ENCODE data around the gene MPST. TPM values are rescaled to one million over a fixed set of nuclear protein-coding genes. Genes with fewer than 3 reads are reported as not detected.
A peak's percentile ranks its signal among the peaks of the same experiment; 100 is the strongest.

MPST gene
- total RNA-seq, 6 experiments from 2014 or later = 24.9 to 35.5 (median 27.5) TPM

DNA sequence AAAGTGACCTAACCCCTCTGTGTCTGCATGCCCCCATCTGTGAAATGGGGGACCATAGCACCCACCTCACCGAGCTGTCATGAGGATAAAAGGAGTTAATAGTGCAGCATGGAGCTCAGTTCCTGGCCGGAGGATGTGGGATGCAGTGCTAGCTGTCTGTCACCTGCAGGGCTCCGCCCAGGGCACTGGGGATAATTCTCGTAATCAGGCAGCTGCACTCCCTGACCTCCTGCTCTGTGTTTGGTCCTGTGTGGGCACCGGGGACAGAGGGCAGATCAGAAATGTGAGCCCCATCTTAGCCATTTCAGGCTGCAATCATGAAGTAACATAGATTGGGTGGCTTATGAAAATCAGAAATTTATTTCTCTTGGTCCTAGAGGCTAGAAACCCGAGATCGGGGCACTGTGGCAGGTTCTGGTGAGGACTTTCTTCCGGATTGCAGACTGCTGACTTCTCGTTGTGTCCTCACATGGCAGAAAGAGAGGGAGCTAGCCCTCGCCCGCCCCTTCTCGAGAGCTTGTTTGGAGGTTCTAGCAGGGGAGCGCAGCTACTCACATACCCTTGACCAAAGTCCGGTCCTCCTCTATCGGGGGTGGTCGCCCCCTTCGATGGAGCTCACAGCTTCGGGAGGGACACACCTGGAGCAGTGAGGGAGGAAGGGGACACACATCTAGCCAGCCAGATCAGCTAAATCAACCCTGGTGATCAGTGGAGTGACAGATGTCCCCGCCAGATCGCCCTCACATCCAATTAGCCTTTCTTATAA lies 35.2 kb downstream of the MPST start:
- TF ChIP-seq, protein P1, sequence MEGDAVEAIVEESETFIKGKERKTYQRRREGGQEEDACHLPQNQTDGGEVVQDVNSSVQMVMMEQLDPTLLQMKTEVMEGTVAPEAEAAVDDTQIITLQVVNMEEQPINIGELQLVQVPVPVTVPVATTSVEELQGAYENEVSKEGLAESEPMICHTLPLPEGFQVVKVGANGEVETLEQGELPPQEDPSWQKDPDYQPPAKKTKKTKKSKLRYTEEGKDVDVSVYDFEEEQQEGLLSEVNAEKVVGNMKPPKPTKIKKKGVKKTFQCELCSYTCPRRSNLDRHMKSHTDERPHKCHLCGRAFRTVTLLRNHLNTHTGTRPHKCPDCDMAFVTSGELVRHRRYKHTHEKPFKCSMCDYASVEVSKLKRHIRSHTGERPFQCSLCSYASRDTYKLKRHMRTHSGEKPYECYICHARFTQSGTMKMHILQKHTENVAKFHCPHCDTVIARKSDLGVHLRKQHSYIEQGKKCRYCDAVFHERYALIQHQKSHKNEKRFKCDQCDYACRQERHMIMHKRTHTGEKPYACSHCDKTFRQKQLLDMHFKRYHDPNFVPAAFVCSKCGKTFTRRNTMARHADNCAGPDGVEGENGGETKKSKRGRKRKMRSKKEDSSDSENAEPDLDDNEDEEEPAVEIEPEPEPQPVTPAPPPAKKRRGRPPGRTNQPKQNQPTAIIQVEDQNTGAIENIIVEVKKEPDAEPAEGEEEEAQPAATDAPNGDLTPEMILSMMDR (IDR thresholded peaks at IDR 0.05) = no peak
- no peak overlapping the region for H3K27ac Mint-ChIP-seq
- peaks cover 16% of the 10 kb centered on the region for H3K4me1 Mint-ChIP-seq (ENCODE audit: low read depth)
- no peak overlapping the region for H3K4me3 Mint-ChIP-seq
- no peaks in the 10 kb centered on the region for H3K36me3 Mint-ChIP-seq (ENCODE audit: low read depth)
- H3K27me3 Mint-ChIP-seq (ENCODE audit: insufficient read depth) = peaks cover 1% of the 10 kb centered on the region; the same call in 1 of the 2 replicates
- H3K9me3 Mint-ChIP-seq = no peaks in the 10 kb centered on the region
- no peak for DNase-seq

DNA sequence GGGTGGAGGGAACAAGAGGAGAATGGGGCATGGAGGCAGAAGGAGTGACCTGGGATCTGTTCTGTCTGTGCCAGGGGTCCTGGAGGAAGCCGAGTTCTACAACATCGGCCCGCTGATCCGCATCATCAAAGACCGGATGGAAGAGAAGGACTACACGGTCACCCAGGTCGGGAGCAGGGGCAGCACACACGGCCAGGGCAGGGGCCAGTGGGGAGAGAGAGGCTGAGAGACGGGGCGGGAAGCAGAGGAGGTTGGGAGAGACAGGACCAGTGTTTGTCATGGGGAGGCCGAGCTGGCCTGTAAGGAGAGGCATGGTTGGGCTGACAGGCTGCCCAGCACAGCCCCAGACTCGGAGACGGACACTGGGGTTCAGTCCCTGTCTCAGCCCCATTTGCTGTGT lies 36.7 kb downstream of the MPST start:
- TF ChIP-seq, protein P1 (IDR thresholded peaks at IDR 0.05) = no peak
- no peaks in the 10 kb centered on the region for H3K9me3 Mint-ChIP-seq
- H3K4me3 Mint-ChIP-seq = no peak overlapping the region
- H3K27me3 Mint-ChIP-seq (ENCODE audit: insufficient read depth) = peaks cover 1% of the 10 kb centered on the region; the same call in 1 of the 2 replicates
- DNase-seq = no peak
- no peak overlapping the region for H3K27ac Mint-ChIP-seq
- H3K4me1 Mint-ChIP-seq (ENCODE audit: low read depth) = peaks cover 16% of the 10 kb centered on the region
- H3K36me3 Mint-ChIP-seq (ENCODE audit: low read depth) = no peaks in the 10 kb centered on the region

DNA sequence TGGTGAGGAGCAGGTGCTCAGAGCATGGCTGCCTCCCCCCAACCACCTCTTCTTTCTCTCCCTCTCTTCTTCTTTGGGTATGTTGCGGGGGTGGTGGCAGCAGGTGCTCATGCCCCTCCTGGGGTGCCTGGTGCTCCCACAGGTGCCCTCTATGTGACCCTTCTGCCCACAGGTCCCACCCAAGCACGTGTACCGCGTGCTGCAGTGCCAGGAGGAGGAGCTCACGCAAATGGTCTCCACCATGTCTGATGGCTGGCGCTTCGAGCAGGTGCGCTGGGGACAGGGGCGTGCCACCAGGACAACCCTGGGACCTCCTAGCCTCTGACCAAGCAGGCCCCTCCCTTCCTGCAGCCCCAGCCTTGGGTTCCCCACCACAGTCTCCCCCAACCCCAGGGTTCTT lies 37.7 kb downstream of the MPST start:
- no peak for DNase-seq
- Mint-ChIP-seq H3K36me3 (ENCODE audit: low read depth) (no peaks in the 10 kb centered on the region), H3K4me1 (ENCODE audit: low read depth) (peaks cover 15% of the 10 kb centered on the region)

DNA sequence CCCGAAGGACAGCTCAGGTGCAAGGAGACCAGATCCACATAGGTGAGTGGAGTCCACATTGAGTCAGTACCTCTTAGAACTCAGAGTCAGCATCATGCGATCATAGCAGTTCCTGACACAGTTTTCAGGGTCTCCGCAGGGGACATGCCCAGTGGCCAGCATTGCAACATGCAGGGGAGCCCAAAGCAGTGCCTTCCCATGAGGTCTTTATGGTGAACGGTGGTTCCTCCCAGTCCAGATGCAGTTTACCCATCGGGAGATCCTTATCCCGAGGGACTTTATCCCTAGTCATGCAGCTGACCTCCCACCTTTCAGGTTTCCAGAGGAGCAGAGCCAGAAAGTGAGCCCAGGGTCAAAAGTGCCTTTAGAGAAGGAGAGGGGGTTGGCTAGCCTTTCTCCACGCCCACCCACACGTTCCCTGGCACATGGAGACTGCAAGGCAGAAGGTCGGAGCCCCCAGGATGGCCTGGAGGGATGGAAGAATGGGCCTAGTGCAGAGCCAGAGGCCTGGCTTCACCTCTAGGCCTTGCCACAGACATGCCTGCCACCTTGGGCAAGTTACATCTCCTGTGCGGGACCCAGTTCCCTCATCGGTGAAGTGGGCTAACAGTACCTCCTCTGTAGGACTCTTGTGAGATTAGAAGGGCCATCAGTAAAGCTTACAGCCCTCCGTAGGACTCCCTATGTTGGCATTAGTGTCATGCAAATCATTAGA lies 38.4 kb downstream of the MPST start:
- TF ChIP-seq, protein P1 (IDR thresholded peaks at IDR 0.05) = no peak
- no peak overlapping the region for H3K4me3 Mint-ChIP-seq
- no peak for DNase-seq

More for the DNA sequence above, 37.7 kb downstream of the MPST start:
- Mint-ChIP-seq H3K9me3 (no peaks in the 10 kb centered on the region), H3K4me3 (no peak overlapping the region; the same call in 1 of the 2 replicates), H3K27me3 (ENCODE audit: insufficient read depth) (peaks cover 1% of the 10 kb centered on the region; the same call in 1 of the 2 replicates), H3K27ac (no peak overlapping the region)
- TF ChIP-seq, protein P1 (IDR thresholded peaks at IDR 0.05) = no peak

DNA sequence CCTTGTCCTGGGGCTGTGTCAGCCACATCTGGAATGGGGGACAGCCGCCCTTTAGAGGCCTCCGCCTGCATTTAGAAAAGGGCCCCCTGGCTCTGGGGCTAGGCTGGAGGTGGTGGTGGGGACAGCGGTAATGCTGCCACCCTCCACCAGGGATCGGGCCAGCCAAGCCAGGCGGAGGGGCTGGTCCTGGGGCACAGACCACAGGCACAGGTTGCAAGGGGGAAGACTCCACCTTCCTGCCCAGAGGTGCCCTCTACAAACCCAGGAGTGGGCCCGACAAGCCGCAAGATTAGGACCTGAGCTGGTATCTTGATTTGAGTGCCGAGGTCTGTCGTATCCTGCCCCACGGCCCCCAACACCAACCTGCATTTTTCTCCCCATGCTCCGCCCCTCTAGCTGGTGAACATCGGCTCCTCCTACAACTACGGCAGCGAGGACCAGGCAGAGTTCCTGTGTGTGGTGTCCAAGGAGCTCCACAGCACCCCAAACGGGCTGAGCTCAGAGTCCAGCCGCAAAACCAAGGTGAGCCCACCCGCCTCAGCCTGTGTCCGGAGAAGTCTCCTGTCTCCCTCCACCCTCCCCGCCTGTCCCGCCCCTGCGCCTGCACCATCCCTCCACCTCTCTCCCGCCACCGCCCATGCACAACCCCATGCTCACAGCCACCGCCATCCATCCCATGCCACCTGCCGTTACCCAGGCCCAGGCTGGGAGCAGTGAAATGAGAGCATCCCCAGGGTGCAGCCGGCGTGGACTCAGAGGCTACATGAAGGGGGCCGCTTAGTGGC lies 39.6 kb downstream of the MPST start:
- no peak overlapping the region for H3K4me3 Mint-ChIP-seq
- no peak for DNase-seq
- no peaks in the 10 kb centered on the region for H3K9me3 Mint-ChIP-seq
- no peaks in the 10 kb centered on the region for H3K27me3 Mint-ChIP-seq (ENCODE audit: insufficient read depth)
- no peaks in the 10 kb centered on the region for H3K4me1 Mint-ChIP-seq (ENCODE audit: low read depth)
- no peak overlapping the region for H3K27ac Mint-ChIP-seq
- peaks cover under 1% of the 10 kb centered on the region; the same call in 1 of the 2 replicates for H3K36me3 Mint-ChIP-seq (ENCODE audit: low read depth)
- TF ChIP-seq, protein P1 (IDR thresholded peaks at IDR 0.05) = peak; percentile 23

More for the DNA sequence above, 38.4 kb downstream of the MPST start:
- H3K9me3 Mint-ChIP-seq = no peaks in the 10 kb centered on the region
- no peaks in the 10 kb centered on the region for H3K27me3 Mint-ChIP-seq (ENCODE audit: insufficient read depth)
- H3K4me1 Mint-ChIP-seq (ENCODE audit: low read depth) = peaks cover 7% of the 10 kb centered on the region
- no peak overlapping the region for H3K27ac Mint-ChIP-seq
- no peaks in the 10 kb centered on the region for H3K36me3 Mint-ChIP-seq (ENCODE audit: low read depth)

Measured in HFFc6 (cell line).